ENCODE measurements around the gene PTPA.
A peak's percentile ranks its signal among the peaks of the same experiment; 100 is the strongest.

The PTPA gene

DNA sequence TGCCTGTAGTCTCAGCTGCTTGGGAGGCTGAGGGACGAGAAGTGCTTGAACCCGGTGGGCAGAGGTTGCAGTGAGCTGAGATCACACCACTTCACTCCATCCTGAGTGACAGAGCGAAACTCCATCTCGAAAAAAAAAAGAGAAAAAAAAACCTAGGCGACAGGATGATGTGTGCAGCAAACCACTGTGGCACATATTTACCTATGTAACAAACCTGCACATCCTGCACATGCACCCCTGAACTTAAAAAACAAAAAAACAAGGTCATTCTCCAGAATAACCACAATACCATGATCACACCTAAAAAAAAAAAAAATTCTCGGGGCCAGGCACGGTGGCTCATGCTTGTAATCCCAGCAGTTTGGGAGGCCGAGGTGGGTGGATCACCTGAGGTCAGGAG lies 37.8 kb upstream of the PTPA start:
- Histone ChIP-seq H3K79me2 (ENCODE audit: control insufficient read depth, insufficient read depth, low read length, unreplicated experiment) (no peaks in the 10 kb centered on the region), H3K4me3 (ENCODE audit: low read depth, low read length) (no peak overlapping the region), H3K27me3 (ENCODE audit: insufficient read depth, low read length) (no peaks in the 10 kb centered on the region), H3K36me3 (ENCODE audit: insufficient read depth, low read length) (no peaks in the 10 kb centered on the region), H3K27ac (ENCODE audit: low read depth, low read length) (no peak overlapping the region), H3K4me1 (ENCODE audit: control insufficient read depth, insufficient read depth, low read length, unreplicated experiment) (no peaks in the 10 kb centered on the region), H2AFZ (ENCODE audit: low read length, unreplicated experiment) (no peak overlapping the region)

DNA sequence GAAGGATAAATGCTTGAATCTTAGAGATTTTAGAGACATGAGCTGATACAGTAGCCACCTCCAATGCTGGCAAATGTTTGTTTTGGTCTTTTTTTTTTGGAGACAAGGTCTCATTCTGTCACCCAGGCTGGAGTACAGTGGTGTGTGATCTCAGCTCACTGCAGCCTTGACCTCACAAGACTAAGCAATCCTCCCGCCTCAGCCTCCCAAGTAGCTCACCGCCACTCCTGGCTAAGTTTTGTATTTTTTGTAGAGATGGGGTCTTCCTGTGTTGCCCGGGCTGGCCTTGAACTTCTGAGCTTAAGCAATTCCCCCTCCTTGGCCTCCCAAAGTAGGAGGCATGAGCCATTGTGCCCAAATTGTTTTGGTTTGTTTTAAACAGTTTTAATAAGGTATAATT lies 37.1 kb upstream of the PTPA start:
- Histone ChIP-seq H3K27ac (ENCODE audit: low read depth, low read length) (no peak overlapping the region), H3K4me3 (ENCODE audit: low read depth, low read length) (no peak overlapping the region), H3K36me3 (ENCODE audit: insufficient read depth, low read length) (no peaks in the 10 kb centered on the region), H3K27me3 (ENCODE audit: insufficient read depth, low read length) (no peaks in the 10 kb centered on the region), H3K4me1 (ENCODE audit: control insufficient read depth, insufficient read depth, low read length, unreplicated experiment) (no peaks in the 10 kb centered on the region), H2AFZ (ENCODE audit: low read length, unreplicated experiment) (no peak overlapping the region), H3K79me2 (ENCODE audit: control insufficient read depth, insufficient read depth, low read length, unreplicated experiment) (no peaks in the 10 kb centered on the region)

DNA sequence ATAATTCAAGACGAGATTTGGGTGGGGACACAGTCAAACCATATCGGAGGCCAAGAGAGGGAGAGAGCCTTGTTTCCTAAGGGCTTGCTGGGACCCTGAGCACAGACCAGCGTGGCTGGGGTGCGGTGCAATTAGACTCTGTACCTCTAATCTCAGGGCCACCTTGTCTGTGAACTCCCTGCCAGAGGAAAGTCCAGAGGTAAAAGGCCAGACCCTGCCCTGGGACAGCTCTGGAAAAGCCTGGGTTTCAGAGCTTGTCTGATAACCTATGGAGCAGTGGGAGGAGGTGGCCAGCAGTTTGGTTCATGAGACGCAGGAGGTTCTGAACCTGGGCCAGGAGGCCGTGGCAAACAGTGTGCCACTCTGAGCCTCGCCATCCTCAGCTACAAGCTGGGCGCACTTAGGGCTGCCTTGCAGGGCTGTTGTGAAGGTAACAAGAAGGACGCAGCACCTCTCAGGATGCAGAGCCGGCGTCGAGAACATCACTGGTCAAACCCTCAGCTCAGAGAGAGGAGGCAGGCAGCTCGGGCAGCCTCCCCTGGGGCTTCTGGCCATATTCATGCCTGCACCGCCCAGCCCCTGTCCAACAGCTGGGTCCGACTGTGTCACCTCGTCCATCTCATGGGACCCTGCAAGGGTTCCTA lies 35.1 kb upstream of the PTPA start:
- H3K4me3 ChIP-seq (ENCODE audit: low read depth, low read length), result no peak overlapping the region
- H2AFZ ChIP-seq (ENCODE audit: low read length, unreplicated experiment), result no peak overlapping the region
- H3K36me3 ChIP-seq (ENCODE audit: insufficient read depth, low read length), result no peaks in the 10 kb centered on the region
- H3K27me3 ChIP-seq (ENCODE audit: insufficient read depth, low read length), result no peaks in the 10 kb centered on the region
- H3K4me1 ChIP-seq (ENCODE audit: control insufficient read depth, insufficient read depth, low read length, unreplicated experiment), result peaks cover 5% of the 10 kb centered on the region
- no peaks in the 10 kb centered on the region for H3K79me2 ChIP-seq (ENCODE audit: control insufficient read depth, insufficient read depth, low read length, unreplicated experiment)
- H3K27ac ChIP-seq (ENCODE audit: low read depth, low read length), result no peak overlapping the region

DNA sequence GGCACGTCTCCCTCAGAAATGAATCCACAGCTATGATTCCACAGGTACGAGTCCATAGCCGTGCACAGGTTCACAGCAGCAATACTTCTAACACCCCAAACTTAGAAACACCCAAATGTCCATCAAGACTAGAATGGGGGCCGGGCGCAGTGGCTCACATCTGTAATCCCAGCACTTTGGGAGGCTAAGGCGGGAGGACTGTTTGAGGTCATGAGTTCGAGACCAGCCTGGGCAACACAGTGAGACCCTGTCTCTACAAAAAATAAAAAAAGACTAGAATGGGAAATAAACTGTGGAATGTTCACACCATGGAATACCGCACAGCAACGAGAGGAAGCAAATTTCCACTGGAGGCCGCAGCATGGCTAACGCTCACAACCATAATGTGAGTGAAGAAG lies 34.6 kb upstream of the PTPA start:
- H3K27ac ChIP-seq (ENCODE audit: low read depth, low read length), result no peak overlapping the region
- H3K4me3 ChIP-seq (ENCODE audit: low read depth, low read length), result no peak overlapping the region
- H3K4me1 ChIP-seq (ENCODE audit: control insufficient read depth, insufficient read depth, low read length, unreplicated experiment), result peaks cover 6% of the 10 kb centered on the region
- H3K36me3 ChIP-seq (ENCODE audit: insufficient read depth, low read length), result no peaks in the 10 kb centered on the region
- H3K27me3 ChIP-seq (ENCODE audit: insufficient read depth, low read length), result no peaks in the 10 kb centered on the region
- no peak overlapping the region for H2AFZ ChIP-seq (ENCODE audit: low read length, unreplicated experiment)
- peaks cover 1% of the 10 kb centered on the region for H3K79me2 ChIP-seq (ENCODE audit: control insufficient read depth, insufficient read depth, low read length, unreplicated experiment)

DNA sequence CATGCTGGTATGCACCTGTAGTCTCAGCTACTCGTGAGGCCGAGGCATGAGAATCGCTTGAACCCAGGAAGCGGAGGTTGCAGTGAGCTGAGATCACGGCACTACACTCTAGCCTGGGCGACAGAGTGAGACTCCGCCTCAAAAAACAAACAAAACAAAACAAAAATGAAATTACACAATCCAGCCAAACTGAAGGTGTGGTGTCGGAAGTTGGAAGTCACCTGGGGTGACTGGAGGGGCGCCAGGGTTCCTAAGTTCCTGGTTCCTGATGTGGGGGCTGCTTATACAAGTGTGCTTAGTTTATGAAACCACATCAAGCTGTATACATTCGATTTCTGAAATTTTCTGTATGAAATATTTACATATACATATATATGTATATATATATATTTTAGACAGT lies 34.0 kb upstream of the PTPA start:
- Histone ChIP-seq H3K4me1 (ENCODE audit: control insufficient read depth, insufficient read depth, low read length, unreplicated experiment) (peaks cover 12% of the 10 kb centered on the region), H3K79me2 (ENCODE audit: control insufficient read depth, insufficient read depth, low read length, unreplicated experiment) (peaks cover 7% of the 10 kb centered on the region), H3K27ac (ENCODE audit: low read depth, low read length) (no peak overlapping the region), H3K4me3 (ENCODE audit: low read depth, low read length) (no peak overlapping the region), H2AFZ (ENCODE audit: low read length, unreplicated experiment) (no peak overlapping the region), H3K27me3 (ENCODE audit: insufficient read depth, low read length) (no peaks in the 10 kb centered on the region), H3K36me3 (ENCODE audit: insufficient read depth, low read length) (no peaks in the 10 kb centered on the region)

DNA sequence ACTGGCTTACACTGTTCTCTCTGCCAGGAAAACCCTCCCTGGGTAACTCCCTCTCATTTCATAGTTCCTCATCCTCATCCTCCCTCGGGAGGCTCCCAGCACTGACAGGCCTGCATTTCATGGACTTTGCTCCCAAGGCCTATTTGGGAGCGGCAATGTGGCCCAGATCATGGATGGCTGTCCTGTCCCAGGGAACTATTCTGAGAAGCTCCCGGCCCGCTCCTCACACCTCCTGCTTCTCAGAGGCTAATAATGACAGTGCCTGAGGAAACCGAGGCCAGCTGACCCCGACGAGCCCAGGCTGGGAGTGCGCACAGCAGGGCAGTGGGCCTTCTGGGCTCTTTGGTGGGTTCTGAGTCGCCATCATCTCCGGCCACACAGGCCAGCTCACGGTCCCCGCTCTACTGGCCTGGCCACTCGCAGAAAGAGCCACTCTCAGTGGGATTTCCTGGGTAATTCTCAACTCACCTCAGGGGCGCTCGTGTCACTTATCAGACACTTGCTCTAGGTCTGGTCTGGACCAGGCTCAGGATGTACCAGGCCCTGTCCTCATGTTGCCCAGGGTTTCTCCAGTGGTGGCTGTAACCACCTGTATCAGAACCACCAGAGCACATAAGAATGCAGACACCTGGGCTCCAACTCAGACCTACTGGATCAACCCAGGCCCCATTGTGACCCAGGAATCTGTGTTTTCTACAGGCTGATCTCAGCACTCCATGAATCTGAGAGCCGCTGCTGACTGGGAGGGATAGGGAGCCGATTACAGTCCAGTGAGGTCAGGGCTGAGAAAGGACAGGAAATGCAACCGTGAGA lies 32.3 kb upstream of the PTPA start:
- no peak overlapping the region for H3K4me3 ChIP-seq (ENCODE audit: low read depth, low read length)
- H3K79me2 ChIP-seq (ENCODE audit: control insufficient read depth, insufficient read depth, low read length, unreplicated experiment), result peaks cover 11% of the 10 kb centered on the region
- no peak overlapping the region for H3K27ac ChIP-seq (ENCODE audit: low read depth, low read length)
- H2AFZ ChIP-seq (ENCODE audit: low read length, unreplicated experiment), result no peak overlapping the region
- no peaks in the 10 kb centered on the region for H3K27me3 ChIP-seq (ENCODE audit: insufficient read depth, low read length)
- H3K36me3 ChIP-seq (ENCODE audit: insufficient read depth, low read length), result no peaks in the 10 kb centered on the region
- H3K4me1 ChIP-seq (ENCODE audit: control insufficient read depth, insufficient read depth, low read length, unreplicated experiment), result peaks cover 15% of the 10 kb centered on the region

DNA sequence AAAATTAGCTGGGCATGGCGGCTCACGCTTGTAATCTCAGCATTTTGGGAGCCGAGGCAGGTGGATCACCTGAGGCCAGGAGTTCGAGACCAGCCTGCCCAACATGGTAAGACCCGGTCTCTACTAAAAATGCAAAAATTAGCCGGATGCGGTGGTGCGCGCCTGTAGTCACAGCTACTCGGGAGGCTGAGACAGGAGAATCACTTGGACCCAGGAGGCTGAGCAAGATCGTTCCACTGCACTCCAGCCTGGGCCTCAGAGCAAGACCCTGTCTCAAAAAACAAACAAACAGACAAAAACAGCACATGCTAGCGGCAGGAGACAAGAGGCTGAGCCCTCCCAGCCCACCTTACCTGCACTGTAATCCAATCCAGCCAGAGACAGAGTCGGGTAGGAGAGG lies 31.4 kb upstream of the PTPA start:
- Histone ChIP-seq H3K4me1 (ENCODE audit: control insufficient read depth, insufficient read depth, low read length, unreplicated experiment) (peaks cover 15% of the 10 kb centered on the region), H3K27ac (ENCODE audit: low read depth, low read length) (no peak overlapping the region), H3K4me3 (ENCODE audit: low read depth, low read length) (peak overlapping the region; percentile 91), H2AFZ (ENCODE audit: low read length, unreplicated experiment) (peak overlapping the region; percentile 79), H3K36me3 (ENCODE audit: insufficient read depth, low read length) (no peaks in the 10 kb centered on the region), H3K27me3 (ENCODE audit: insufficient read depth, low read length) (no peaks in the 10 kb centered on the region), H3K79me2 (ENCODE audit: control insufficient read depth, insufficient read depth, low read length, unreplicated experiment) (peaks cover 11% of the 10 kb centered on the region)

DNA sequence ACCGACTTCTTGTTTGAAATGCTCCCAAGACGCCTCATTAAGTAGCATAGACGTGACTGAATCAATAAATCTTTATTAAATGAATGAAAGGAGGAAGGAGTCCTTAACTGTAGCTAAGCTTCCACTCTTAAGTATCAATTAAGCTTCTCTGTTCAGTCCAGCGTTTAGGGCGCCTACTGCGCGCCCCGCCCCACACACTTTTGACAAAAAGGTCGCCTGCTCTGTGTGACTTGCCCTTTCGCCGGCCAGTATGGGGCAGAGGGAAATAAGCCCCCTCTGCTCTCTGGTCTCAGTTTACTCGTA lies 31.0 kb upstream of the PTPA start:
- no peaks in the 10 kb centered on the region for H3K36me3 ChIP-seq (ENCODE audit: insufficient read depth, low read length)
- peak overlapping the region; percentile 79 for H2AFZ ChIP-seq (ENCODE audit: low read length, unreplicated experiment)
- H3K79me2 ChIP-seq (ENCODE audit: control insufficient read depth, insufficient read depth, low read length, unreplicated experiment), result peaks cover 11% of the 10 kb centered on the region
- H3K4me3 ChIP-seq (ENCODE audit: low read depth, low read length), result peak overlapping the region; percentile 91
- no peaks in the 10 kb centered on the region for H3K27me3 ChIP-seq (ENCODE audit: insufficient read depth, low read length)
- peaks cover 15% of the 10 kb centered on the region for H3K4me1 ChIP-seq (ENCODE audit: control insufficient read depth, insufficient read depth, low read length, unreplicated experiment)
- no peak overlapping the region for H3K27ac ChIP-seq (ENCODE audit: low read depth, low read length)

DNA sequence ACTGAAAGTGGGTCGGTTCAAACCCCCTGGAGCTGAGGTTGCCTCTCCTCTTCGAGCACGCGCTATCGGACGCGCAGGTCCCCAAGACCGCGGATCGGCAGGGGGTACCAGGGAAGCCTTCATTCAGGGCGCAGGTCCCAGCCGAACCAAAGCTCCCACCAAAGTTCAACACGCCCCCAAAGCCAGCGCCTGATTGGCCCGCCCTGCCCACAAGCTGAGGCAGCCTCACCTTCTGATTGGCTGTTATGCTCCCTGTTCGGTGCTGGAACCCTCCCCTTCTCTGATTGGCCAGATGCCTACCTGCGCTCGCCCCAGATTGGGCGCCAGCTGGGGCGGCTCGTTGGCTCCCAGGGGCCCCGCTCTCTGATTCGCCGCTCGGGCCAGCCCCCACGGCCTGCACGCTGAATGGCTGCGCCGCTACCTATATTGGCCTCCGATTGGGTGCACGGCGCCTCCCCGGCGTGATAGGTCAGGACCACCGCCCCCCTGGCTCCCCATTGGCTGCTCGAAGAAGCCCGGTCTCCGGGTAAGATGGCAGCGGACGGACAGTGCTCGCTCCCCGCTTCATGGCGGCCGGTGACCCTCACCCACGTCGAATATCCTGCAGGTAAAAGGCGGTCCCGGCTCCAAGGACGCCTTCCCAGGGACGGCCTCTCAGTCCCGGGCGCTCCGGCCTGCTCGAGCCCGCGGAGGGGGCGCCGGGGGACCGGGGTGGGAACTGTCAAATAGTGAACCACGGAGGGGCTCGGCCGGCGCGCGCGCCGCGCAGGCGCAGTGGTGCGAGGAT lies 30.4 kb upstream of the PTPA start, which contains the start of gene DOLPP1:
DOLPP1 (plus strand) TSS at position 511 of the 787 bp plus-strand sequence; CDS start at position 532, 21 bp downstream.
- Histone ChIP-seq H3K27ac (ENCODE audit: low read depth, low read length) (peak within 1 kb of the TSS; percentile 14; the same call in 1 of the 2 replicates), H3K79me2 (ENCODE audit: control insufficient read depth, insufficient read depth, low read length, unreplicated experiment) (peaks cover 11% of the 10 kb centered on the region), H3K36me3 (ENCODE audit: insufficient read depth, low read length) (no peaks in the 10 kb centered on the region), H2AFZ (ENCODE audit: low read length, unreplicated experiment) (peak within 1 kb of the TSS; percentile 98), H3K27me3 (ENCODE audit: insufficient read depth, low read length) (no peaks in the 10 kb centered on the region), H3K4me1 (ENCODE audit: control insufficient read depth, insufficient read depth, low read length, unreplicated experiment) (peaks cover 15% of the 10 kb centered on the region), H3K4me3 (ENCODE audit: low read depth, low read length) (peak within 1 kb of the TSS; percentile 91)

DNA sequence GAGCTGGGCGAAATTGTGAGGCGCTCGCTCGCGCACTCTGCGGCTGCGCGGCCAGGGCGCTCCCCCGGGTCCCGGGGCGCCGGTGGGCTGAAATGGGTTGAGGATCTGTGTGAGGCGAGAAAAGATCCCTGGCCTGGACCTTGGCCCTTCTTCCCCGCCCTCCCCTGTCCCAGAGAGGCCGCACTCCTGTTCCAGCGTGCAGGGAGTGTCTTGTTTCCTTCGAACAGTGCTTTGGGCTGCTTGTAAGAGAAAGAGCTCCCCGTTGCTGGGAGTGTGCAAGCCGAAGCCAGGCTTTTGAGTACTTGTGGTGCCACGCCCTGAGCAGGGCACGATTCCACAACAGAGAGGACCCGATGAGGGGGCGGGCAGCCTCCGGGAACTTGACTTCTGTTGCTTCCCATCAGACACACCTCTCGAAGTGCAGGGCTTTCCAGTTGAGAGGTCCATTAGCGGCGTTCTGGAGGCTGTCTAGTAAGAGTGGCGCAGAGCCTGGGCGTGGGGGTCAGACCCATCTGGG lies 29.8 kb upstream of the PTPA start:
- H3K4me3 ChIP-seq (ENCODE audit: low read depth, low read length), result peak overlapping the region; percentile 91
- no peaks in the 10 kb centered on the region for H3K36me3 ChIP-seq (ENCODE audit: insufficient read depth, low read length)
- H2AFZ ChIP-seq (ENCODE audit: low read length, unreplicated experiment), result peak overlapping the region; percentile 98
- peaks cover 15% of the 10 kb centered on the region for H3K4me1 ChIP-seq (ENCODE audit: control insufficient read depth, insufficient read depth, low read length, unreplicated experiment)
- H3K27ac ChIP-seq (ENCODE audit: low read depth, low read length), result peak overlapping the region; percentile 14; the same call in 1 of the 2 replicates
- peaks cover 11% of the 10 kb centered on the region for H3K79me2 ChIP-seq (ENCODE audit: control insufficient read depth, insufficient read depth, low read length, unreplicated experiment)
- no peaks in the 10 kb centered on the region for H3K27me3 ChIP-seq (ENCODE audit: insufficient read depth, low read length)
